IPS DF 4.7 (cell line): Measurements from ENCODE around the gene KCNQ4.

ENCODE experiments used
- DNase-seq: peaks from one replicate; pipeline ENCODE4 v3.0.0-alpha.2; 2013; ENCODE audit warnings: low spot score; ENCODE audit errors: extremely low read depth

KCNQ4 gene

GRCh38 chr1:40783001-40783905, at the start of gene KCNQ4:
KCNQ4 (plus strand) TSS chr1:40783787; CDS start chr1:40784094, 307 bp downstream.
- no peak for DNase-seq

- no peak for DNase-seq
These were observed 48.5 kb upstream of the KCNQ4 start for GRCh38 chr1:40734882-40735628.

GRCh38 chr1:40736085-40736531, 47.5 kb upstream of the KCNQ4 start:
- DNase-seq = no peak

GRCh38 chr1:40738831-40739230, 44.8 kb upstream of the KCNQ4 start:
- no peak for DNase-seq

- DNase-seq = no peak
These were observed 44.1 kb upstream of the KCNQ4 start for GRCh38 chr1:40739455-40740008.

GRCh38 chr1:40740039-40740996, 43.3 kb upstream of the KCNQ4 start:
- DNase-seq = no peak

GRCh38 chr1:40740997-40741736, 42.4 kb upstream of the KCNQ4 start:
- DNase-seq = no peak

- no peak for DNase-seq
These were observed 41.1 kb upstream of the KCNQ4 start for GRCh38 chr1:40742363-40743061.

- DNase-seq = no peak
These were observed 40.1 kb upstream of the KCNQ4 start for GRCh38 chr1:40743452-40743851.

GRCh38 chr1:40743860-40744259, 39.7 kb upstream of the KCNQ4 start:
- DNase-seq = no peak

- no peak for DNase-seq
These were observed 38.4 kb upstream of the KCNQ4 start for GRCh38 chr1:40745176-40745575.

- DNase-seq = no peak
These were observed 37.1 kb upstream of the KCNQ4 start for GRCh38 chr1:40746344-40747090.

- DNase-seq = no peak
These were observed 34.5 kb upstream of the KCNQ4 start for GRCh38 chr1:40748841-40749718.

- no peak for DNase-seq
These were observed 33.8 kb upstream of the KCNQ4 start for GRCh38 chr1:40749817-40750216.

GRCh38 chr1:40750451-40750908, 33.1 kb upstream of the KCNQ4 start:
- DNase-seq = no peak

- no peak for DNase-seq
These were observed 31.8 kb upstream of the KCNQ4 start for GRCh38 chr1:40751802-40752201.

- DNase-seq = no peak
These were observed 30.3 kb upstream of the KCNQ4 start for GRCh38 chr1:40753142-40753882.
